OCI-LY3 (cell line): ENCODE measurements around the gene MED26.
"Not testable (repeated sequence)": the region's sequence is repeated elsewhere in the genome, so short reads cannot be mapped to it uniquely, and the experiment has no call there.

Source experiments
- H2AFZ ChIP-seq: fragments of 200-600, 300-600 bp; shearing (Covaris generic); 2 replicates; pipeline ENCODE4 v1.6.0; 2014; ENCODE audit warnings: antibody characterized with exemption, low read depth, low read length
- H3K27ac ChIP-seq: fragments of 200-600, 300-600 bp; sonication (generic); 2 replicates; pipeline ENCODE4 v1.5.1; 2014; ENCODE audit warnings: mild to moderate bottlenecking, low read length, moderate library complexity, mixed read lengths
- H3K27me3 ChIP-seq: fragments of 200-600, 300-600 bp; sonication (generic); 2 replicates; pipeline ENCODE4 v1.6.1; 2014; ENCODE audit warnings: low read depth, low read length, mixed read lengths
- H3K36me3 ChIP-seq: fragments of 200-600, 300-600 bp; sonication (generic); replicated peaks from 2 replicates; pipeline ENCODE3; 2014; ENCODE audit warnings: low read depth, low read length, mixed read lengths
- H3K4me1 ChIP-seq: fragments of 300-600, 200-600 bp; sonication (generic); 2 replicates; pipeline ENCODE4 v1.6.1; 2014; ENCODE audit warnings: low read length, mixed read lengths
- H3K4me2 ChIP-seq: fragments of 200-600, 300-600 bp; sonication (generic); 2 replicates; pipeline ENCODE4 v1.6.1; 2014; ENCODE audit warnings: low read length, mixed read lengths
- H3K4me3 ChIP-seq: fragments of 300-600, 200-600 bp; sonication (generic); 2 replicates; pipeline ENCODE4 v1.5.1; 2014; ENCODE audit warnings: antibody characterized with exemption, mild to moderate bottlenecking, low read length, moderate library complexity
- H3K79me2 ChIP-seq: fragments of 300-600, 200-600 bp; shearing (Covaris generic); 2 replicates; pipeline ENCODE4 v1.6.1; 2014; ENCODE audit warnings: mild to moderate bottlenecking, low read length, mixed read lengths
- H3K9ac ChIP-seq: fragments of 300-600, 200-600 bp; shearing (Covaris generic); 2 replicates; pipeline ENCODE4 v1.6.0; 2014; ENCODE audit warnings: mild to moderate bottlenecking, low read length, moderate library complexity
- H3K9me3 ChIP-seq: fragments of 200-600, 300-600 bp; shearing (Covaris generic); 2 replicates; pipeline ENCODE4 v1.6.1; 2014; ENCODE audit warnings: low read length, mixed read lengths; ENCODE audit not compliant: insufficient read depth
- H4K20me1 ChIP-seq: fragments of 200-600, 300-600 bp; sonication (generic); 2 replicates; pipeline ENCODE4 v1.6.1; 2016; ENCODE audit warnings: low read length, mixed read lengths; ENCODE audit not compliant: insufficient read depth
- CTCF ChIP-seq: fragments of 200-600, 300-600 bp; sonication (generic); IDR thresholded peaks from 2 replicates; pipeline ENCODE4 v1.5.1; 2014; ENCODE audit warnings: antibody characterized with exemption, low read length, low read depth
- EZH2phosphoT487 ChIP-seq: fragments of 200-600 bp; shearing (Covaris generic); IDR thresholded peaks from 2 replicates; pipeline ENCODE4 v1.6.1; 2018; ENCODE audit warnings: antibody characterized with exemption, mixed run types, low read depth

MED26 gene

DNA sequence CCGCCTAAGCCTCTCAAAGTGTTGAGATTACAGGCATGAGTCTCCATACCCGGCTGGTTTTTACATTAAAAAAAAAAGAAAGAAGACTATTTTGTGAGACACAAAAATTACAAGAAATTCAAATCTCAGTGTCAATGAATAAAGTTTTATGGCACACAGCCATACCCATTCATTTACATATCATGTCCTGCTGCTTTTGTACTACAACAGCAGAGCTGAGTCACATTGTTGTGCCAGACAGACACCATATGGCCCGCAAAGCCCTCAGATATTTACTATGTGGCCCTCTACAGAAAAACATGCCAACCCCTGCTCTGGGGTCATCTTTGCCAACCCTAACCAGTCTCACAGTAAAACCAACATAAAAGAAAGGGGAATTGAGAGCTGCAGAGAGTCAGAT, 26.6 kb upstream of the MED26 start:
- no peak overlapping the region for H3K9ac ChIP-seq
- no peaks in the 10 kb centered on the region for H3K9me3 ChIP-seq
- peaks cover 58% of the 10 kb centered on the region for H4K20me1 ChIP-seq
- H3K4me2 ChIP-seq, result no peak overlapping the region
- H3K27me3 ChIP-seq, result no peaks in the 10 kb centered on the region
- TF ChIP-seq CTCF (no peak), EZH2phosphoT487 (no peak)
- no peak overlapping the region for H2AFZ ChIP-seq
- peaks cover 8% of the 10 kb centered on the region for H3K4me1 ChIP-seq
- H3K4me3 ChIP-seq, result no peak overlapping the region
- no peak overlapping the region for H3K27ac ChIP-seq
- peaks cover 49% of the 10 kb centered on the region for H3K79me2 ChIP-seq
- H3K36me3 ChIP-seq, result peaks cover 81% of the 10 kb centered on the region

DNA sequence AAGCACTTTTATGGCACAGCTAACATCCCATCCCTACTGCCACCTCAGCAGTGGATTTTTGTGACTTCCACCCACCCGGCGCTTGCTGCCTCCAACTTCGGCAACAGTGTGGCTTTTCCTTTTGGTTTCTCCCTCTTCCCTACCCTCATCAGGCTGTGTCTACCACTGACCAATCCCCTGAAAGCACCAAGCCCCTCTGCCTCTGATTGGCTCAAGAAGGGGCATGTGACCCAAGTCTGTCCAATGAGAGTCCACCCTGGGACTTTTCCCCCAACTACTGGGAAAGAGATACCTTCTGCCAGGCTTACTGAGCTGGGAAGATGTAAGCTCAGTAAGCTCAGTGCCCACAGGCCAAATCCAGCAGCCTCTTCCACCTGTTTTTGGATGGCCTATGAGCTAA, 26.1 kb upstream of the MED26 start:
- H3K36me3 ChIP-seq, result peaks cover 80% of the 10 kb centered on the region
- no peaks in the 10 kb centered on the region for H3K9me3 ChIP-seq
- H3K79me2 ChIP-seq, result peaks cover 44% of the 10 kb centered on the region
- H4K20me1 ChIP-seq, result peaks cover 56% of the 10 kb centered on the region
- H3K4me3 ChIP-seq, result no peak overlapping the region
- no peak overlapping the region for H2AFZ ChIP-seq
- H3K27me3 ChIP-seq, result no peaks in the 10 kb centered on the region
- H3K4me1 ChIP-seq, result peaks cover 6% of the 10 kb centered on the region
- TF ChIP-seq EZH2phosphoT487 (no peak), CTCF (no peak)
- H3K4me2 ChIP-seq, result no peak overlapping the region
- H3K9ac ChIP-seq, result no peak overlapping the region
- no peak overlapping the region for H3K27ac ChIP-seq

- H4K20me1 ChIP-seq, result peaks cover 43% of the 10 kb centered on the region
- H3K4me2 ChIP-seq, result no peak overlapping the region
- no peak overlapping the region for H3K9ac ChIP-seq
- H3K9me3 ChIP-seq, result no peaks in the 10 kb centered on the region
- no peaks in the 10 kb centered on the region for H3K4me1 ChIP-seq
- peaks cover 31% of the 10 kb centered on the region for H3K79me2 ChIP-seq
- H3K36me3 ChIP-seq, result peaks cover 73% of the 10 kb centered on the region
- H3K27ac ChIP-seq, result no peak overlapping the region
- no peak for TF ChIP-seq EZH2phosphoT487
- TF ChIP-seq CTCF, result no peak
- H3K4me3 ChIP-seq, result no peak overlapping the region
- H2AFZ ChIP-seq, result no peak overlapping the region
- no peaks in the 10 kb centered on the region for H3K27me3 ChIP-seq
These were observed 24.9 kb upstream of the MED26 start for GRCh38 chr19:16652854-16653253.

GRCh38 chr19:16651421-16652188, 23.6 kb upstream of the MED26 start:
- H3K9me3 ChIP-seq, H3K4me1 ChIP-seq, H3K27me3 ChIP-seq, H2AFZ ChIP-seq, H3K27ac ChIP-seq, H3K4me3 ChIP-seq, H3K4me2 ChIP-seq, H3K9ac ChIP-seq: not testable (repeated sequence)
- Histone ChIP-seq H4K20me1 (peaks cover 36% of the 10 kb centered on the region; the same call in 1 of the 2 replicates), H3K36me3 (peaks cover 69% of the 10 kb centered on the region), H3K79me2 (peaks cover 18% of the 10 kb centered on the region)
